Effector memory CD8-positive, alpha-beta T cell (primary cell): ENCODE results near the gene CCDC137.
"Not testable (repeated sequence)": the region's sequence is repeated elsewhere in the genome, so short reads cannot be mapped to it uniquely, and the experiment has no call there.

Experiments used
- ATAC-seq: fragments of 150-1000 bp; cut with Tn5 transposase; replicated peaks from 2 replicates; pipeline ENCODE4 v1.10.0; 2021; ENCODE audit warnings: mild to moderate bottlenecking, moderate library complexity
- DNase-seq, 3 experiments: peaks; one replicate each; pipeline ENCODE4 v3.0.0; 2021
- H3K27ac Mint-ChIP-seq, 2 donors: one replicate each; pipeline ENCODE4 v1.8.0; 2022; ENCODE audit warnings: mild to moderate bottlenecking in 2 of 2, mixed read lengths in 2 of 2, moderate library complexity in 2 of 2
- H3K27me3 Mint-ChIP-seq, 2 donors: one replicate each; pipeline ENCODE4 v1.8.0; 2022; ENCODE audit warnings: mixed read lengths in 2 of 2
- H3K36me3 Mint-ChIP-seq: one replicate; pipeline ENCODE4 v1.8.0; 2022; ENCODE audit warnings: mild to moderate bottlenecking, moderate library complexity, mixed read lengths; ENCODE audit not compliant: insufficient read depth
- H3K4me1 Mint-ChIP-seq, 2 donors: one replicate each; pipeline ENCODE4 v1.8.0; 2022; ENCODE audit warnings: low read depth in 2 of 2, mixed read lengths in 2 of 2
- H3K4me3 Mint-ChIP-seq, 2 donors: one replicate each; pipeline ENCODE4 v1.8.0; 2022; ENCODE audit warnings: mild to moderate bottlenecking in 2 of 2, mixed read lengths in 2 of 2, moderate library complexity in 2 of 2
- H3K9me3 Mint-ChIP-seq, 2 donors: one replicate each; pipeline ENCODE4 v1.8.0; 2022; ENCODE audit warnings: mixed read lengths in 2 of 2
- total RNA-seq, 9 experiments: gene quantifications; one replicate each; lab custom pipeline; 2026; lab: John Stamatoyannopoulos, UW

CCDC137 gene, protein sequence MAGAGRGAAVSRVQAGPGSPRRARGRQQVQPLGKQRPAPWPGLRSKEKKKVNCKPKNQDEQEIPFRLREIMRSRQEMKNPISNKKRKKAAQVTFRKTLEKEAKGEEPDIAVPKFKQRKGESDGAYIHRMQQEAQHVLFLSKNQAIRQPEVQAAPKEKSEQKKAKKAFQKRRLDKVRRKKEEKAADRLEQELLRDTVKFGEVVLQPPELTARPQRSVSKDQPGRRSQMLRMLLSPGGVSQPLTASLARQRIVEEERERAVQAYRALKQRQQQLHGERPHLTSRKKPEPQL
- total RNA-seq: 19.5 to 84.9 (median 42.2) reads per million in 9 experiments

- DNase-seq (peak; percentile 88 to 89 (median 88)), ATAC-seq (peak; percentile 94)
- H3K4me3 Mint-ChIP-seq: peak within 1 kb of the TSS; percentile 92 to 94
- H3K4me1 Mint-ChIP-seq: peaks cover 18 to 21% of the 10 kb centered on the region in 2 donors
- H3K36me3 Mint-ChIP-seq: peaks cover 44% of the 10 kb centered on the region
- no peaks in the 10 kb centered on the region for H3K9me3 Mint-ChIP-seq
- no peaks in the 10 kb centered on the region for H3K27me3 Mint-ChIP-seq
- H3K27ac Mint-ChIP-seq: peak within 1 kb of the TSS; percentile 86 to 91
Observed at GRCh38 chr17:81666342-81667191, at the start of gene CCDC137, which contains the start of gene OXLD1. TSS of gene CCDC137 (plus strand) at chr17:81666737. CDS start at chr17:81666767, 30 bp downstream. TSS of gene OXLD1 (minus strand) at chr17:81666605. CDS start at chr17:81666577, 28 bp downstream.

DNA sequence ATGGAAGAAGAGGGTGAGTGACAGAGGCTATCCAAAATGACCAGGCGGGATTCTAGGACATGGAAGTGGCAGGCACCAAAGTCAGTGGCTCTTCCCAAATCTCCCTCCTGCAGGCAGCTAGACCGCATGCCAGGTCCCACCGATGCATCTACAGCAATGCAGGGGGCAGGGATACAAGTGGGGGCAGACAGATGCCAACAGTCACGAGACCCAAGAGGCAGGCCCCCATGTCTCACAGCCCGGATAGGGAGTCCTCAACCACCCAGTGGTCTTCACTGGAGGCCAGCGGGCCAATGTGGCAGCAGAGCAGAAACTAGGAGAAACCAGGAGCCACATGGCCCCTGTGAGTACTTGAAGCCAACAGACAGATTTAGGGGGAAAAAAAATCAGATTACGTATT is 49.7 kb upstream of the CCDC137 start:
- H3K36me3 Mint-ChIP-seq: peaks cover 74% of the 10 kb centered on the region
- no peaks in the 10 kb centered on the region for H3K9me3 Mint-ChIP-seq

GRCh38 chr17:81618307-81618706 is 48.2 kb upstream of the CCDC137 start:
- H3K9me3 Mint-ChIP-seq, DNase-seq, H3K4me3 Mint-ChIP-seq, ATAC-seq, H3K27me3 Mint-ChIP-seq, H3K27ac Mint-ChIP-seq: not testable (repeated sequence)
- peaks cover 22 to 33% of the 10 kb centered on the region in 2 donors for H3K4me1 Mint-ChIP-seq
- peaks cover 75% of the 10 kb centered on the region for H3K36me3 Mint-ChIP-seq

More for the DNA sequence above, 49.7 kb upstream of the CCDC137 start:
- Mint-ChIP-seq H3K27me3 (no peaks in the 10 kb centered on the region), H3K4me3 (no peak overlapping the region), H3K27ac (peak overlapping the region in 1 of 2 donors; percentile 73), H3K4me1 (peaks cover 24 to 33% of the 10 kb centered on the region in 2 donors)
- no peak for ATAC-seq
- no peak for DNase-seq

DNA sequence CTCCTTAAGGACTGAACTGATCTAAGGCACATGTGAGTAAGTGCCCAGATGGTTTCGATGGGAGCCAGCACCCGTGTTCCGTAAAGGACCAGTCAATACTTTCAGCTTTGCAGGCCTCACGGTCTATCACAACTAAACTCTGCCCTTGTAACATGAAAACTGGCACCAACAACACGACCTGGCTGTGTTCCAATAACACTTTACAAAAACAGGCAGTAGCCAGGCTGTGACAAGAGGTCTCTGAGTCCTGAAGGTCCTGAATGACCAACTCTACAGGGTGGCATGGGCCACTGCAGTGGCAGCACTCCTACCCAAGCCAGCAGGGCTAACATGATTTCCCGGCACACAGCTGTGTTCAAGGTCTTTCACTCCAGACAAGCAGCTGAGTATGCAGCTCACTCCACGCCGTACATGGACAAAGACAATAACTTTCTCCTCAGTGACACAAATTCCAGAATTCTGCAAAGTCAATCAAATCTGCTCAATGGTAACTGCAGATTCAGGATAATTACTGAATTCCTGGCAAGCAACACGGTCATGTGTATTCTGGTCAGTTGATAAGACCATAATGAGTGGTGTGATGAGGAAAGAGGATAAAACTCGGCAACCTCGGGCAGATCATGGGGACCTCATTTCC is 44.9 kb upstream of the CCDC137 start:
- Mint-ChIP-seq H3K9me3 (peaks cover 0 to 3% of the 10 kb centered on the region in 2 donors), H3K27me3 (no peaks in the 10 kb centered on the region), H3K27ac (peak overlapping the region in 1 of 2 donors; percentile 64), H3K4me3 (no peak overlapping the region), H3K4me1 (peaks cover 14 to 20% of the 10 kb centered on the region in 2 donors), H3K36me3 (peaks cover 82% of the 10 kb centered on the region)
- no peak for ATAC-seq
- DNase-seq: no peak

DNA sequence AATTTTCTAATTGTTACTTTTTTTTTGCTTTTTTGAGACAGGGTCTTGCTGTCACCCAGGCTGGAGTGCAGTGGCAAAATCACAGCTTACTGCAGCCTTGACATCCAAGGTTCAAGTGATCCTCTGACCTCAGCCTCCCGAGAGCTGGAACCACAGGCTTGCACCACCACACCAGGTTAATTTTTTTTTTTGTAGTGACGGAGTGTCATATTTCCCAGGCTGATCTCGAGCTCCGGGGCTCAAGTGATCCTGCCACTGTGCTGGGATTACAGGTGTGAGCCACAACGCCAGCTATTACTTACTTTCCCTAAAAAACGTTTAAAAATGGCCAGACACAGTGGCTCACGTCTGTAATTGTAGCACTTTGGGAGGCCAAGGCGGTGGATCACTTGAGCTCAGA is 36.3 kb upstream of the CCDC137 start:
- Mint-ChIP-seq H3K36me3 (peaks cover 52% of the 10 kb centered on the region), H3K27ac (no peak overlapping the region), H3K4me3 (no peak overlapping the region), H3K9me3 (no peaks in the 10 kb centered on the region), H3K27me3 (no peaks in the 10 kb centered on the region), H3K4me1 (peaks cover 7 to 8% of the 10 kb centered on the region in 2 donors)
- DNase-seq (no peak), ATAC-seq (no peak)

GRCh38 chr17:81631482-81631881 is 35.1 kb upstream of the CCDC137 start:
- H3K27me3 Mint-ChIP-seq: no peaks in the 10 kb centered on the region
- H3K4me1 Mint-ChIP-seq: peaks cover 14% of the 10 kb centered on the region in 2 donors
- ATAC-seq (no peak), DNase-seq (no peak)
- H3K9me3 Mint-ChIP-seq: no peaks in the 10 kb centered on the region
- no peak overlapping the region for H3K27ac Mint-ChIP-seq
- H3K36me3 Mint-ChIP-seq: peaks cover 40% of the 10 kb centered on the region
- no peak overlapping the region for H3K4me3 Mint-ChIP-seq

GRCh38 chr17:81635431-81635830 is 31.1 kb upstream of the CCDC137 start:
- Mint-ChIP-seq H3K36me3 (peaks cover 4% of the 10 kb centered on the region), H3K9me3 (no peaks in the 10 kb centered on the region), H3K4me3 (peak overlapping the region; percentile 82 to 85), H3K4me1 (peaks cover 14% of the 10 kb centered on the region in 2 donors), H3K27ac (peak overlapping the region; percentile 84 to 92), H3K27me3 (no peaks in the 10 kb centered on the region)
- DNase-seq (no peak), ATAC-seq (no peak)

DNA sequence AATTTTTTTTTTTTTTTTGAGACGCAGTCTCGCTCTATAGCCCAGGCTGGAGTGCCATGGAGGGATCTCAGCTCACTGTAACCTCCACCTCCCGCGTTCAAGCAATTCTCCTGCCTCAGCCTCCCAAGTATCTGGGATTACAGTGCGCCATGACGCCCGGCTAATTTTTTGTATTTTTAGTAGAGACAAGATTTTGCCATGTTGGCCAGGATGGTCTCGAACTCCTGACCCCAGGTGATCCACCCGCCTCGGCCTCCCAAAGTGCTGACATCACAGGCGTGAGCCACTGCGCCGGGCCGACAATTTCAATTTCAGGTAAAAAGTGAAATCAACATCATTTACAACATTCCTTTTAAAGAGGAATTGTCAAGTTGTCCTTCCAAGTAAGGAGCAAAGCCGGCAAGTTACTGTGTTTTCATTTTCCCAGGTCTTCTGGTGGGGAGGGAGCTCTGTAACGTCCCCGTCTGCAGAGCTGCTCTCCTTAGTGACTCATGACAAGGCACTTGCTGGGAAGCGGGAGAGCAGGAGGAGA is 30.5 kb upstream of the CCDC137 start:
- ATAC-seq (peak; percentile 4), DNase-seq (no peak)
- Mint-ChIP-seq H3K4me3 (peak overlapping the region; percentile 82 to 85), H3K9me3 (no peaks in the 10 kb centered on the region), H3K27me3 (no peaks in the 10 kb centered on the region), H3K36me3 (no peaks in the 10 kb centered on the region), H3K27ac (peak overlapping the region; percentile 84 to 92), H3K4me1 (peaks cover 14% of the 10 kb centered on the region in 2 donors)

- peaks cover 11 to 14% of the 10 kb centered on the region in 2 donors for H3K4me1 Mint-ChIP-seq
- peak within 1 kb of the TSS; percentile 82 to 85 for H3K4me3 Mint-ChIP-seq
- ATAC-seq: peak; percentile 92
- DNase-seq: peak; percentile 68 to 75 (median 72)
- H3K27me3 Mint-ChIP-seq: no peaks in the 10 kb centered on the region
- H3K9me3 Mint-ChIP-seq: no peaks in the 10 kb centered on the region
- H3K36me3 Mint-ChIP-seq: no peaks in the 10 kb centered on the region
- peak within 1 kb of the TSS; percentile 84 to 92 for H3K27ac Mint-ChIP-seq
Observed at GRCh38 chr17:81636505-81637288, 29.8 kb upstream of the CCDC137 start, which contains the start of the genes NPLOC4 and TSPAN10. TSS of gene NPLOC4 (minus strand) at chr17:81637112. CDS start at chr17:81636930, 182 bp downstream. TSS of gene TSPAN10 (plus strand) at chr17:81637196. CDS start at chr17:81642413, 5,217 bp downstream.

DNA sequence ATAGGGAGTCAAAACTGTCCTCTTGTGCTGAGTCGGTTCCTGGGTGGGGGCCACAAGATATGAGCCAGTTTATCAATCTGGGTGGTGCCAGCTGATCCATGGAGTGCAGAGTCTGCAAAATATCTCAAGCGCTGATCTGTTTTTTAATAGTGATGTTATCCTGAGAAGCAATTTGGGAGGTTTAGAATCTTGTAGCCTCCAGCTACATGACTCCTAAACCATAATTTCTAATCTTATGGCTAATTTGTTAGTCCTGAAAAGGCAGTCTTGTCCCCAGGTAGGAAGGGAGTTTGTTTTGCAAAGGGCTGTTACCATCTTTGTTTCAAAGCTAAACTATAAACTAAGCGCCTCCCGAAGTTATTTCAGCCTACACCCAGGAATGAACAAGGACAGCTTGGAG is 27.9 kb upstream of the CCDC137 start:
- Mint-ChIP-seq H3K4me3 (no peak overlapping the region), H3K27ac (no peak overlapping the region), H3K36me3 (no peaks in the 10 kb centered on the region)

GRCh38 chr17:81640011-81640410 is 26.5 kb upstream of the CCDC137 start:
- H3K36me3 Mint-ChIP-seq: no peaks in the 10 kb centered on the region
- no peak overlapping the region for H3K4me3 Mint-ChIP-seq
- DNase-seq (no peak), ATAC-seq (no peak)
- no peaks in the 10 kb centered on the region for H3K9me3 Mint-ChIP-seq
- no peaks in the 10 kb centered on the region for H3K27me3 Mint-ChIP-seq
- peaks cover 10% of the 10 kb centered on the region in 2 donors for H3K4me1 Mint-ChIP-seq
- H3K27ac Mint-ChIP-seq: no peak overlapping the region

More for the DNA sequence above, 27.9 kb upstream of the CCDC137 start:
- ATAC-seq (no peak), DNase-seq (no peak)
- Mint-ChIP-seq H3K4me1 (peaks cover 10% of the 10 kb centered on the region in 2 donors), H3K9me3 (no peaks in the 10 kb centered on the region), H3K27me3 (no peaks in the 10 kb centered on the region)

DNA sequence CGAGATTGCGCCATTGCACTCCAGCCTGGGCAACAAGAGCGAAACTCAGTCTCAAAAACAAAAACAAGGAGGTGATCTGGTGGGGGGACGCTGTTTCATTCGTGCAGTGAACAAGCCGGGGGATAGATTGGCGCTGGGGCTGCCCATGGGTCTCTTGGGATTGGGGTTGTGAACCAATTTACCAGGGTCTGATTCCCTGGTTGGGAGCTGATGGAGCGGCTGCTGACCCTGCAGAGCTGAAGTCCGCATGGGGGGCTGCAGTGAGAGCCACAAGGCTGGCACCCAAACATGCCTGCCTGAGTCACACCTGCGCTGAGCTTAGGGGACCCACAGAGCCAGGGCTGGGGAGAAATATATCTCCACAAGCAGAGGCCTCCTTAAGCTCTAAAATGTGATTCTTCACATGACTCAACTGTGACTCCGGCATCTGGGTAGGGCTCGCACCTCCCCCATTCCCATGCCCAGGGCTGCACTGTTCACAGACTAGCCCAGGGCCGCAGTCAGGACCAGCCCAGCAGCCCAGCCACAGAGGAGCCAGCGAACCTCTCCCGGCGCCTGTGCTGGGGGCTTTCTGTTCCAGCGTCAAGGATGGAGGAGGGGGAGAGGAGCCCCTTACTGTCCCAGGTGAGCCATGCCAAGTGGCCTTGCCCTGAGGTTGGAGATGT is 24.6 kb upstream of the CCDC137 start:
- Mint-ChIP-seq H3K27ac (no peak overlapping the region), H3K4me3 (no peak overlapping the region), H3K36me3 (no peaks in the 10 kb centered on the region), H3K27me3 (peaks cover 2 to 5% of the 10 kb centered on the region in 2 donors), H3K9me3 (no peaks in the 10 kb centered on the region), H3K4me1 (no peaks in the 10 kb centered on the region)
- no peak for DNase-seq
- no peak for ATAC-seq
